Ectodermal cell (in vitro differentiated cells): Measurements from ENCODE around the gene ABCB8.
A peak's percentile ranks its signal among the peaks of the same experiment; 100 is the strongest.

Experiments
- H3K27ac ChIP-seq: 2 replicates; pipeline ENCODE4 v1.7.0; 2013; ENCODE audit warnings: mild to moderate bottlenecking, low read depth, low read length; ENCODE audit not compliant: insufficient read depth, poor library complexity, severe bottlenecking
- H3K27me3 ChIP-seq: 2 replicates; pipeline ENCODE4 v1.7.0; 2013; ENCODE audit warnings: mild to moderate bottlenecking, low read length; ENCODE audit not compliant: insufficient read depth, control insufficient read depth, poor library complexity, severe bottlenecking
- H3K36me3 ChIP-seq: one replicate; pipeline ENCODE4 v1.7.0; 2013; ENCODE audit warnings: low read length; ENCODE audit not compliant: control insufficient read depth, insufficient read depth
- H3K4me1 ChIP-seq: one replicate; pipeline ENCODE4 v1.7.0; 2013; ENCODE audit warnings: low read length; ENCODE audit not compliant: control insufficient read depth, insufficient read depth
- H3K4me3 ChIP-seq: 2 replicates; pipeline ENCODE4 v1.7.0; 2013; ENCODE audit warnings: low read depth, low read length, control low read depth; ENCODE audit not compliant: insufficient read depth
- H3K9me3 ChIP-seq: 2 replicates; pipeline ENCODE4 v1.7.0; 2013; ENCODE audit warnings: mild to moderate bottlenecking, low read length, moderate library complexity; ENCODE audit not compliant: control insufficient read depth
- WGBS, 2 experiments: methylation state at CpG; one replicate each; pipeline ENCODE4 v1.1.7; 2013; ENCODE audit warnings: missing lambda C conversion rate in 2 of 2; 5-methylcytosine and 5-hydroxymethylcytosine counted together

Gene ABCB8

GRCh38 chr7:151086802-151087244 lies 58.6 kb downstream of the ABCB8 start:
- Histone ChIP-seq H3K27ac (no peak overlapping the region), H3K27me3 (peaks cover 23% of the 10 kb centered on the region), H3K4me1 (peaks cover 43% of the 10 kb centered on the region), H3K4me3 (peak overlapping the region; percentile 85), H3K9me3 (no peaks in the 10 kb centered on the region), H3K36me3 (no peaks in the 10 kb centered on the region)
- WGBS, 2 experiments: 0% methylated on average over 56 of the region's 56 CpGs

GRCh38 chr7:151087245-151088018 lies 59.2 kb downstream of the ABCB8 start:
- Histone ChIP-seq H3K27me3 (peaks cover 23% of the 10 kb centered on the region), H3K4me3 (peak overlapping the region; percentile 85), H3K4me1 (peaks cover 37% of the 10 kb centered on the region), H3K27ac (no peak overlapping the region), H3K9me3 (no peaks in the 10 kb centered on the region), H3K36me3 (no peaks in the 10 kb centered on the region)
- WGBS, 2 experiments: 1 to 2% methylated on average over 70 of the region's 70 CpGs

DNA sequence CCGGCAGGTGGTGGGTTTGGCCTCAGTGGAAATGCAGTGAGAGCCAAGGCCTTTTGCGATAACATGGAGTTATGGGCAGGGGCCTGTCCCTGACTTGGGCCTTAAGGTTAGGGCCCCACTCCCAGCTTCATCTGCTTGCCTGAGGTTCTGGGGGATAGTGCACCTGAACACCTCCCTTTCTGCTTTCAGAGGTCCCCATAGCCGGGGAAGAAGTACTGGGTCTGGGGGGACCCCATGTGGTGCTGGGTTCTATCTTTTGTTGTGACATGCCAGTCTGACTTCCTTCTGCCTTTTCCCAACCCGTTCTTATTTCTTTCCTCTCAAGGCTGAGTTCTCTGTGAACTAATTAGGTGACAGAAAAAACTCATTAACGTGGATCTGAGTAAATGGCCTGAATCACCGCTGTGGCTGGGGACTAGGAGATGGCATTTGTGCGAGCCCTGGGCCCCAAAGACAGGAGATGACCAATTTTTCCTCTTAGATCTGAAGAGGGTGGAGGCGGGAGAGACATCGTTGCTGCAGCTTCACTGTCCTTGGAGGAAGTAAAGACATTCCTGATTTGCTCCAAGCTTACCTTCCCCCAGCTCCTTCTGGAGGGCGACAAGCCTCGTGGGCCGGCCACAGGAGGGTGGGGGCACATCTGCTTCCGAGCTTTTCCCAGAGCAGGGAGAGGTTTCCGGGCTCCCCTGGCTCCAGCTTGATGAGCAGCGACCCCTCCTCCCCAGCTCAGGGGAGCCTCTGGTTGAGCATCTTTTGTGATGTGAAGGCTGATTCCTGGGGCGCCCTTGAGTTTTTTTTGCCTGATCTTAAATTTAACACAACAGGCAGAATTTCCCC lies 60.0 kb downstream of the ABCB8 start:
- WGBS, 2 experiments: 12 to 15% methylated on average over 16 of the region's 16 CpGs
- no peaks in the 10 kb centered on the region for H3K9me3 ChIP-seq
- peaks cover 23% of the 10 kb centered on the region for H3K27me3 ChIP-seq
- peaks cover 33% of the 10 kb centered on the region for H3K4me1 ChIP-seq
- H3K27ac ChIP-seq: no peak overlapping the region
- H3K4me3 ChIP-seq: peak overlapping the region; percentile 85
- no peaks in the 10 kb centered on the region for H3K36me3 ChIP-seq

- H3K27me3 ChIP-seq: peaks cover 17% of the 10 kb centered on the region
- H3K27ac ChIP-seq: peak overlapping the region; percentile 74
- H3K9me3 ChIP-seq: no peaks in the 10 kb centered on the region
- 11 to 12% methylated on average over 30 of the region's 30 CpGs for WGBS, 2 experiments
- H3K4me3 ChIP-seq: peak overlapping the region; percentile 85
- no peaks in the 10 kb centered on the region for H3K36me3 ChIP-seq
- peaks cover 33% of the 10 kb centered on the region for H3K4me1 ChIP-seq
Measured at GRCh38 chr7:151088856-151089699, 60.8 kb downstream of the ABCB8 start.

- peak overlapping the region; percentile 22 for H3K4me3 ChIP-seq
- no peaks in the 10 kb centered on the region for H3K9me3 ChIP-seq
- WGBS, 2 experiments: 82 to 85% methylated on average over 19 to 21 of the region's 22 CpGs
- H3K36me3 ChIP-seq: no peaks in the 10 kb centered on the region
- peaks cover 29% of the 10 kb centered on the region for H3K4me1 ChIP-seq
- H3K27me3 ChIP-seq: peaks cover 12% of the 10 kb centered on the region
- no peak overlapping the region for H3K27ac ChIP-seq
Measured at GRCh38 chr7:151089893-151090730, 61.9 kb downstream of the ABCB8 start.

DNA sequence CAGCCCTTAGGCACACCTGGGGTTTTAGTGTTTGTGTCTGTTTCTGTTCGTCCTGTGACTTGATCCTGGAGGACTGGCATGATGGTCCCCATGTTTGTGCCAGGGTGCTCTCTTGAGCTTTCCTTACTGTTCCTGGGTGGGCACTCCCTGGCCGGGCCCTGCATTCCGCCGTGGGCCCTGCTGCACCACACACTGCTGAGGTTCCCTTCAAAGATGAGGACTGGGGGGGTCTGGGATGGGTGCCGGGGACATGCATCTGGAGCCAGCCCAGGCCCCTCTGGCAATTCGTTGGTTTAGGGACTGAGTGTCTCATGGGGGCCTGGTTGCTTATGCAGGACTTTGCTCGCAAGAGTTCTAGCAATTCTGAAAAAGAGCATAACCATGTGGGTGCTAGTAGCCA lies 62.8 kb downstream of the ABCB8 start:
- WGBS, 2 experiments: 92% methylated on average over 7 of the region's 7 CpGs
- Histone ChIP-seq H3K27me3 (peaks cover 12% of the 10 kb centered on the region), H3K4me1 (peaks cover 25% of the 10 kb centered on the region), H3K4me3 (no peak overlapping the region), H3K36me3 (no peaks in the 10 kb centered on the region), H3K9me3 (no peaks in the 10 kb centered on the region), H3K27ac (no peak overlapping the region)

- no peaks in the 10 kb centered on the region for H3K9me3 ChIP-seq
- H3K27me3 ChIP-seq: peaks cover 12% of the 10 kb centered on the region
- WGBS, 2 experiments: 64% methylated on average over 6 of the region's 6 CpGs
- no peak overlapping the region for H3K27ac ChIP-seq
- H3K4me3 ChIP-seq: no peak overlapping the region
- H3K36me3 ChIP-seq: no peaks in the 10 kb centered on the region
- peaks cover 25% of the 10 kb centered on the region for H3K4me1 ChIP-seq
Measured at GRCh38 chr7:151091431-151091830, 63.2 kb downstream of the ABCB8 start.

DNA sequence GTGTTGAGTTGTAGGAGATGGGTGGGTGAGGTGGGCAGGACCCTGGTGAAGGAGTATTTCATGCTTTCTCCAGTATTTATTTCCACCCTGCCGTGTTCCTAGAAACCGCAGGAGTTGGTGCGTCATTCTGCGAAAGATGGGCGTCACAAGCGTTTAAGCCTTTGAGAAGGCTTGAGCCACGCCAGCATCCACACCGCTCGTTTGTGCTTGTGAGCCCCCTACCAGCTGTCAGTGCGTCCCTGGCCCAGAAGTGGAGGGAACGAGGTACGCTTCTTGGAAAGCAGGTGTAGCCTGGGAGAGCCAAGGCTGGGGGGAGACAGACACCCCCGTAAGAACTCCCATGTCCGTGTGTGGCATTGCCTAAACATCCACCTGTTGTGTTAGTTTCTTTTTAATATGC lies 63.7 kb downstream of the ABCB8 start:
- 95 to 96% methylated on average over 14 of the region's 14 CpGs for WGBS, 2 experiments
- Histone ChIP-seq H3K36me3 (no peaks in the 10 kb centered on the region), H3K9me3 (no peaks in the 10 kb centered on the region), H3K27me3 (peaks cover 12% of the 10 kb centered on the region), H3K4me3 (no peak overlapping the region), H3K27ac (no peak overlapping the region), H3K4me1 (peaks cover 25% of the 10 kb centered on the region)

DNA sequence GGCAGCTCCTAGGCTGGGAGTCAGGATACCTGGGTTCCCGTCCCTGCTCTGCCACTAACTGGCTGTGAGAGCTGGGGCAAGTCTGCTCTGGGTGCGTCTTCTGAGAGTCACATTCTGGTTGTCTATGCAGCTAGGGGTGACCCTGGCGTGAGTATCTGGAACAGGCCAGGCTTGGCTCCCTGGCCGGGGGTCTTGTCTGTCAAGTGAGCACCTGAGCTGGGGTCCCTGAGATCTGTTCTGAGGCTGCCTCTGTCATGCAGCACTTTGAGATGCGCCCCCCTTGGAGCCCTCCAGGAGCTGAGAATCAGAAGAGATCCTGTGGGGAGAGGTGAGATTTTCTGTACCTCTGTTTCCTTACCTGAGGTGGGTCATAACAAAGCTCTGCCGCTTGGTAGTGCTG lies 65.5 kb downstream of the ABCB8 start:
- Histone ChIP-seq H3K27ac (no peak overlapping the region), H3K4me1 (peaks cover 13% of the 10 kb centered on the region), H3K4me3 (no peak overlapping the region), H3K9me3 (no peaks in the 10 kb centered on the region), H3K27me3 (no peaks in the 10 kb centered on the region), H3K36me3 (no peaks in the 10 kb centered on the region)
- 93 to 95% methylated on average over 6 of the region's 6 CpGs for WGBS, 2 experiments
